Neural cell (in vitro differentiated cells): ENCODE measurements around the gene POLR3B. TPM values are rescaled to one million over a fixed set of nuclear protein-coding genes. Genes with fewer than 3 reads are reported as not detected.

Source experiments
- H2AFZ ChIP-seq: fragments of 200-600, 300-800 bp; sonication (generic), shearing (Covaris generic); 2 replicates; pipeline ENCODE4 v1.6.0; 2014; ENCODE audit warnings: low read depth, mild to moderate bottlenecking, antibody characterized with exemption, low read length, moderate library complexity
- H3F3A ChIP-seq: fragments of 200-600 bp; shearing (Covaris generic); 2 replicates; pipeline ENCODE4 v1.6.1; 2016; ENCODE audit warnings: mild to moderate bottlenecking, moderate library complexity, mixed read lengths, antibody characterized with exemption, low read length; ENCODE audit not compliant: insufficient read depth, poor library complexity, severe bottlenecking
- H3K27ac ChIP-seq: fragments of 200-600, 300-800 bp; sonication (generic), shearing (Covaris generic); 2 replicates; pipeline ENCODE4 v1.5.1; 2014; ENCODE audit warnings: mild to moderate bottlenecking, low read length, moderate library complexity
- H3K27me3 ChIP-seq: fragments of 300-800, 200-600 bp; sonication (generic), shearing (Covaris generic); 2 replicates; pipeline ENCODE4 v1.6.0; 2014; ENCODE audit warnings: mild to moderate bottlenecking, low read depth, low read length, moderate library complexity; ENCODE audit not compliant: insufficient read depth
- H3K36me3 ChIP-seq: fragments of 300-800, 200-600 bp; sonication (generic), shearing (Covaris generic); 2 replicates; pipeline ENCODE4 v1.5.1; 2014; ENCODE audit warnings: mild to moderate bottlenecking, antibody characterized with exemption, low read length, moderate library complexity; ENCODE audit not compliant: insufficient read depth
- H3K4me2 ChIP-seq: fragments of 300-800, 200-600 bp; sonication (generic), shearing (Covaris generic); 2 replicates; pipeline ENCODE4 v1.6.0; 2014; ENCODE audit warnings: mild to moderate bottlenecking, low read length
- H3K4me3 ChIP-seq: fragments of 300-800, 200-600 bp; sonication (generic), shearing (Covaris generic); 2 replicates; pipeline ENCODE4 v1.5.1; 2014; ENCODE audit warnings: mild to moderate bottlenecking, low read length, moderate library complexity
- H3K79me2 ChIP-seq: fragments of 200-600 bp; shearing (Covaris generic); replicated peaks from 2 replicates; pipeline ENCODE4 v1.6.0; 2014; ENCODE audit warnings: mild to moderate bottlenecking, low read length, moderate library complexity; ENCODE audit not compliant: insufficient read depth
- H3K9ac ChIP-seq: fragments of 300-800, 200-600 bp; sonication (generic), shearing (Covaris generic); 2 replicates; pipeline ENCODE4 v1.6.1; 2016; ENCODE audit warnings: mild to moderate bottlenecking, low read length, mixed read lengths
- H3K9me2 ChIP-seq: fragments of 200-600 bp; shearing (Covaris generic); 2 replicates; pipeline ENCODE4 v1.6.1; 2016; ENCODE audit warnings: mild to moderate bottlenecking, low read length, mixed read lengths; ENCODE audit not compliant: insufficient read depth
- H3K9me3 ChIP-seq: fragments of 200-600, 300-800 bp; sonication (generic), shearing (Covaris generic); 2 replicates; pipeline ENCODE4 v1.6.1; 2016; ENCODE audit warnings: mild to moderate bottlenecking, mixed run types, low read length, moderate library complexity, mixed read lengths
- H4K20me1 ChIP-seq: fragments of 200-600 bp; shearing (Covaris generic); 2 replicates; pipeline ENCODE4 v1.6.1; 2016; ENCODE audit warnings: mild to moderate bottlenecking, mixed run types; ENCODE audit not compliant: insufficient read depth
- EP300 ChIP-seq: fragments of 450-650 bp; conservative IDR thresholded peaks from 2 replicates; pipeline ENCODE4 v1.6.1; 2014; ENCODE audit warnings: antibody characterized with exemption, mild to moderate bottlenecking, moderate library complexity; ENCODE audit not compliant: poor library complexity, severe bottlenecking
- EZH2 ChIP-seq: fragments of 200-600, 300-800 bp; shearing (Covaris generic), sonication (generic); IDR thresholded peaks from 2 replicates; pipeline ENCODE4 v1.6.1; 2014; ENCODE audit warnings: antibody characterized with exemption, low read length, borderline replicate concordance, mild to moderate bottlenecking; ENCODE audit not compliant: insufficient read depth, poor library complexity, severe bottlenecking
- MXI1 ChIP-seq: fragments of 450-650 bp; conservative IDR thresholded peaks from 2 replicates; pipeline ENCODE4 v1.6.1; 2014; ENCODE audit warnings: antibody characterized with exemption, mild to moderate bottlenecking; ENCODE audit not compliant: poor library complexity, severe bottlenecking
- POLR2AphosphoS5 ChIP-seq: IDR thresholded peaks from 2 replicates; pipeline ENCODE4 v1.6.1; 2012
- RAD21 ChIP-seq: fragments of 450-650 bp; conservative IDR thresholded peaks from 2 replicates; pipeline ENCODE4 v1.6.1; 2014; ENCODE audit warnings: antibody characterized with exemption, mild to moderate bottlenecking, moderate library complexity
- REST ChIP-seq: IDR thresholded peaks from 2 replicates; pipeline ENCODE4 v1.6.1; 2012; ENCODE audit warnings: borderline replicate concordance
- SMC3 ChIP-seq: fragments of 450-650 bp; conservative IDR thresholded peaks from 2 replicates; pipeline ENCODE4 v1.6.1; 2014; ENCODE audit warnings: antibody characterized with exemption, mild to moderate bottlenecking, moderate library complexity; ENCODE audit not compliant: poor library complexity
- TAF1 ChIP-seq: IDR thresholded peaks from 2 replicates; pipeline ENCODE4 v1.6.1; 2012; ENCODE audit warnings: low read depth
- polyA plus RNA-seq: library from polyadenylated mRNA; depleted of rRNA; stranded (reverse); fragments of >200 nt; gene quantifications from 2 replicates; pipeline ENCODE4 v1.2.3, GENCODE V29; 2014
- TF ChIP-seq, protein P1 (sequence below): fragments of 450-650 bp; IDR thresholded peaks from 2 replicates; pipeline ENCODE4 v1.5.1; 2014; ENCODE audit warnings: antibody characterized with exemption, mild to moderate bottlenecking, moderate library complexity; ENCODE audit not compliant: poor library complexity, severe bottlenecking

Gene POLR3B
- polyA plus RNA-seq, 1 donor from 2014 or later, result 4.3 TPM

DNA sequence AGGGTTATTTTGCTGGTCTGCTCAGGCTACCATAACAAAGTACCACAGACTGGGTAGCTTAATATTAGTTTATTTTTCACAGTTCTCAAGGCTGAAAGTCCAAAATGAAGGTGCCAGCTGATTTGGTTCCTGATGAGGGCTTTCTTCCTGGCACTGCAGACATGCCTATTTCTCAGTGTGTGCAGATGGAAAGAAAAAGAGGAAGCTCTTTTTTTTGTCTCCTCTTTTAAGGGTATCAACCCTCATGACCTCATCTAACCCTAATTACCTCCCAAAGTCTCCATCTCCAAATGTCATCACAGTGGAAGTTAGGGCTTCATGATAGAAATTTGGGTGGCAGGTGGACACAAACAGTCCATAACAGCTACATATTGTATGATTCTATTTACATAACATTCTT is 25.0 kb upstream of the POLR3B start:
- TF ChIP-seq SMC3, result no peak
- TF ChIP-seq EP300, result no peak
- no peak for TF ChIP-seq POLR2AphosphoS5
- TF ChIP-seq, protein P1, sequence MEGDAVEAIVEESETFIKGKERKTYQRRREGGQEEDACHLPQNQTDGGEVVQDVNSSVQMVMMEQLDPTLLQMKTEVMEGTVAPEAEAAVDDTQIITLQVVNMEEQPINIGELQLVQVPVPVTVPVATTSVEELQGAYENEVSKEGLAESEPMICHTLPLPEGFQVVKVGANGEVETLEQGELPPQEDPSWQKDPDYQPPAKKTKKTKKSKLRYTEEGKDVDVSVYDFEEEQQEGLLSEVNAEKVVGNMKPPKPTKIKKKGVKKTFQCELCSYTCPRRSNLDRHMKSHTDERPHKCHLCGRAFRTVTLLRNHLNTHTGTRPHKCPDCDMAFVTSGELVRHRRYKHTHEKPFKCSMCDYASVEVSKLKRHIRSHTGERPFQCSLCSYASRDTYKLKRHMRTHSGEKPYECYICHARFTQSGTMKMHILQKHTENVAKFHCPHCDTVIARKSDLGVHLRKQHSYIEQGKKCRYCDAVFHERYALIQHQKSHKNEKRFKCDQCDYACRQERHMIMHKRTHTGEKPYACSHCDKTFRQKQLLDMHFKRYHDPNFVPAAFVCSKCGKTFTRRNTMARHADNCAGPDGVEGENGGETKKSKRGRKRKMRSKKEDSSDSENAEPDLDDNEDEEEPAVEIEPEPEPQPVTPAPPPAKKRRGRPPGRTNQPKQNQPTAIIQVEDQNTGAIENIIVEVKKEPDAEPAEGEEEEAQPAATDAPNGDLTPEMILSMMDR, result no peak
- TF ChIP-seq REST, result no peak
- no peak for TF ChIP-seq EZH2
- no peak for TF ChIP-seq TAF1
- no peak for TF ChIP-seq MXI1
- TF ChIP-seq RAD21, result no peak
- peaks cover 3% of the 10 kb centered on the region for H3K36me3 ChIP-seq
- H3K79me2 ChIP-seq, result no peaks in the 10 kb centered on the region
- H3K9me2 ChIP-seq, result no peaks in the 10 kb centered on the region
- H3K4me3 ChIP-seq, result no peak overlapping the region
- no peak overlapping the region for H3K9ac ChIP-seq
- no peak overlapping the region for H2AFZ ChIP-seq
- H3K27ac ChIP-seq, result no peak overlapping the region
- H3F3A ChIP-seq, result no peaks in the 10 kb centered on the region
- H3K27me3 ChIP-seq, result no peaks in the 10 kb centered on the region
- peaks cover 6% of the 10 kb centered on the region for H3K9me3 ChIP-seq
- no peaks in the 10 kb centered on the region for H4K20me1 ChIP-seq
- H3K4me2 ChIP-seq, result no peak overlapping the region

DNA sequence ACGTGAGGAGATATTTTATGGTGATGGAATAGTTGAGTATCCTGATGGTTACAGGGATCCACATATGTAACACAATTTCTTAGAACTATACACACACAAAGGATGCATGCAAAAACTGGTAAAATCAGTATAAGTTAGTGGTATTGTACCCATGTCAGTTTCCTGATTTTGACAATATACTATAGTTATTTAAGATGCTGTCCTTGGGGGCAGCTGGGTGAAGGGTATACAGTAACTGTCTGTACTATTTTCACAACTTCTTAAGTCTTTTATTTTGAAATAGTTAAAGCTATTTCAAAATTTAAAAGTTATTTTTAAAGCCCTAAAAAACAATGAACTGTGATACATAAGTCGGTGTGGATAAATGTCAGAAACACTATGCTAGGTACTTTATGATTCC is 24.5 kb upstream of the POLR3B start:
- H3F3A ChIP-seq, result no peaks in the 10 kb centered on the region
- H3K4me2 ChIP-seq, result no peak overlapping the region
- no peak overlapping the region for H2AFZ ChIP-seq
- no peak overlapping the region for H3K27ac ChIP-seq
- H3K9ac ChIP-seq, result no peak overlapping the region
- H3K36me3 ChIP-seq, result peaks cover 3% of the 10 kb centered on the region
- H3K79me2 ChIP-seq, result no peaks in the 10 kb centered on the region
- H3K27me3 ChIP-seq, result no peaks in the 10 kb centered on the region
- no peaks in the 10 kb centered on the region for H4K20me1 ChIP-seq
- TF ChIP-seq SMC3 (no peak), RAD21 (no peak), EP300 (no peak), EZH2 (no peak), MXI1 (no peak), REST (no peak), TAF1 (no peak)
- TF ChIP-seq, protein P1, result no peak
- peaks cover 6% of the 10 kb centered on the region for H3K9me3 ChIP-seq
- H3K9me2 ChIP-seq, result no peaks in the 10 kb centered on the region
- no peak overlapping the region for H3K4me3 ChIP-seq
